GM18870 (cell line): ENCODE measurements around the gene CST7.

ENCODE experiments used
- ATAC-seq: cut with Tn5 transposase; IDR thresholded peaks from one replicate; pipeline ENCODE4 v1.9.1; 2021; ENCODE audit warnings: moderate library complexity; ENCODE audit not compliant: unreplicated experiment

CST7 gene

GRCh38 chr20:24962510-24962909 lies 13.4 kb downstream of the CST7 start:
- no peak for ATAC-seq

DNA sequence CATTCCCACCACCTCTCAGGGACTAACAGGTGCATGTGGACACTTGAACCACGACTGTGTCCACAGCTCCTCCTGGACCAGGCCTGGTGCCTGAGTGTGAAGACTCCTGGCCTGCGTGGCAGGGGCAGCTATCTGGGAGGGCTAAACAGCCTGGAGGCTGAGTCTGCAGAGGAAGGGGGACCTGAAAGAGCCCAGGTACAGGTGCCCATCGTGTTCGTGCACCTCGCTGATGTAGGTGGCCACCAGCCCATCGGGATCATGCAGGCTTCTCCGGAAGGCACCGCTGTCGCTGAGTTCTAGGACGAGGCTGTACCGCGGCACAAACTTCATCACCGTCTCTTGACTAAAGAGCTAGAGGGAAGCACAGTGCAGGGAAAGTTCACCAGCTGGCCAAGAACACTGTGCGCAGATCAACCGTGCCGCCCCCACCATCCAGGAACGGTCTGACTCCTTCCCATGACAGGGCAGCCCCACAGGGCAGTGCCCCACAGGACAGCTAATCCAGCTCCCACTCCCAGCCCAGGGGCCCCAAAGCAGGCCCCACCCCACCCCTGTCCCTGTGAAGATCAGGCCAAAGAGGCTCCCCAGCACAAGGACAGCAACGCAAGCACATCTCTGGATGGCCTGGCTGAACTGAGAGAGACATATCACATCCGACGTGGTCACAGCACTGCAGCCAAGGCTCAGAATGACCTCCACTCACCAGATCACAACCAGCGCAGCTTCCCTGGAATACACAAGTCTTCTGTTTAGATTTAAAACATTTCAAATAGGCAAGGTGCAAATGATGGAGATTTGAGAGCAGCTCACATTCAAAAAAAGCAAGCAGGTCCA lies 14.8 kb downstream of the CST7 start:
- ATAC-seq, result no peak

- no peak for ATAC-seq
Observed at GRCh38 chr20:24964506-24964840, 15.4 kb downstream of the CST7 start.

- ATAC-seq, result no peak
Observed at GRCh38 chr20:24965065-24965919, 16.2 kb downstream of the CST7 start.

DNA sequence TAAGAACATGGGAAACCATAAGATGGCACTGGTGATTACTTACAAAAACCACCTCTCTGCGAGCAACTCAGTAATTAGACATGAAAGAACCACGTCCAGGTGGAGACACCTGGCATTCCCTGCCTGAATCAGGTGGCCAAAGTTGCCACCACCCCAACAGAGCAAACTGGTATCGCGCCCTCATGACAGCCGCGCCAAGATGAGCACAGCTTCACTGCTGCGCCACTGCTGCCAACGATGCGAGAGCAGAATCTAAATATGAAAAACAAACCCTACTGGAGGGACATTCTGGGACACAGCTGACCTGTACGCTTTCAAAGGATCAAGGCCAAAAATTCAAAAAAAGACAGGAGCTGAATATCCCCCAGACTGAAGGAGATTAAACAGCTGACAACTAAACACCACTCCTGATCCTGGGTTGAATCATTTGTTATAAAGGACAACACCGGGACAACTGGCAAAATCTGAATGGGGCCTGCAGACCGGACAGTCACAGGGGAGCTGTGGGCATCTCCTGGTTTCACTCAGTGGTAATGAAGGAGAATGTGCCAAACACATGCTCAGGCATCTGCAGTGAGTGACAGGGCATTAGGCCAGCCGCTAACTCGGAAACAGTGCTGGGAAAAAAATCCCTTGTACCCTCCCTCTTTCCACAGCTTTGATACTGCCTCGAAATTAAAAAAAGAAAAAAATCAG lies 17.4 kb downstream of the CST7 start:
- no peak for ATAC-seq

DNA sequence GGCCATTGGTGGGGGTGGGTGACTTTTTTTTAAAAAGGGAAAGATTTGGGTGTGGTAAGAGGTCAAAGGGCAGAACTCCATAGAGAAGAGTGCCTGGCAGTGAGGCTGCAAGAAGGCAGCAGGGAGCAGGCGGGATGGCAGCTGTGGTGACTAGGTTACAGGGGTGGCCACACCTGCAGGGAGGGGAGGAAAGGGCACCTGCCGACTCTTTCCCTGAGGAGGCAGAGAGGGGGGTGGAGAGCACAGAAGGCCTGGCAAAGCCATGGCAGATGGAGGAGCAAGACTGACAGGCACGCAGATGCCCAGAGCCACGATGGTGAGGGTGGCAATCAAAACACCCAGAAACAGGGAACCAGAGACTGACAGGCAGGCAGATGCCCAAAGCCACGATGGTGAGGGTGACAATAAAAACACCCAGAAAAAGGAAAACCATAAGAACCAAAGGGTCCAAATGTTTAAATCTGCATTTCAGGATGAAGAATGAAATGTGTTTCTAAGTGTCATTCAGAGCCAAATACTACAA lies 19.3 kb downstream of the CST7 start:
- ATAC-seq, result no peak

DNA sequence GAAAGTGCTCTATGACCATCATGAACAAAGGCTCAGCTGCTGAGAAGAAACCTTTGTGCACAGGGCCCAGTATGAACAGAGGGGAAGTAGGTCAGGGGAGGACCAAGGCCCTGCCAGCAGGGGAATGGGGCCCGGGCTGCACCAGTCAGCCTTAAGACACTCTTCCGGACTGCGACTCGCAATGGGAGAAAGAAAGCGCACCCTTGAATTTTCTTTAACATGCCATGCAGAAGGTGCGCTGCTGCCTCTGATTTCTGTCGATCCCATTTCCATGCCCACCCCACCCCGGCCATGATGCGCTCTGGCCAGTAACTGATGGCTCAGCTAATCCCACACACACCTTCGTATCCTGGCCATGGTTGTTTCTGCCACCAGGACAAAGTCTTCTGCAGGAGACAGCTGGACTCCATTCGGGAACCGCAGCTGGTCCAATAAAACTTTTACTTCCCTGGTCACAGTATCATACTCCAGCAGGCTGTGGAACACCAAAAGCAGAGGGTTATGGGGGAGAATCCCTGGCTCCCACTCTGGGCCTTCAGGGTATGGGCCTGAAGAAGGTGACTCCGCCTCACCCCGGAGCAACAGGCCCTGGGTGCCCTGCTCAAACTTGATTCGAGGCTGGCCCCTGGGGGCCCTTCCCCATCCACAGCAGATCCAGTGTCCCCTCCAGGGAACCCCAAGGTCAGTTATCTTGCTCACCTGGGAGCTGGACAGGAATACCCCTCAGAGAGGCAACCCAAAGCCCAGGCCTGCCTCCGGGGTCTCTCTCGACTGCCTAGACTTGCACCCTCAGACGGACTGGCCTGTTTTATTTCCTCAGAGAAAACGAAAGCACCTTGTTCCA lies 20.3 kb downstream of the CST7 start:
- ATAC-seq, result no peak

- no peak for ATAC-seq
Observed at GRCh38 chr20:24970030-24970553, 21.0 kb downstream of the CST7 start.

GRCh38 chr20:24970754-24971153 lies 21.7 kb downstream of the CST7 start:
- no peak for ATAC-seq

- no peak for ATAC-seq
Observed at GRCh38 chr20:24971376-24972101, 22.5 kb downstream of the CST7 start.

- no peak for ATAC-seq
Observed at GRCh38 chr20:24972341-24972740, 23.3 kb downstream of the CST7 start.

DNA sequence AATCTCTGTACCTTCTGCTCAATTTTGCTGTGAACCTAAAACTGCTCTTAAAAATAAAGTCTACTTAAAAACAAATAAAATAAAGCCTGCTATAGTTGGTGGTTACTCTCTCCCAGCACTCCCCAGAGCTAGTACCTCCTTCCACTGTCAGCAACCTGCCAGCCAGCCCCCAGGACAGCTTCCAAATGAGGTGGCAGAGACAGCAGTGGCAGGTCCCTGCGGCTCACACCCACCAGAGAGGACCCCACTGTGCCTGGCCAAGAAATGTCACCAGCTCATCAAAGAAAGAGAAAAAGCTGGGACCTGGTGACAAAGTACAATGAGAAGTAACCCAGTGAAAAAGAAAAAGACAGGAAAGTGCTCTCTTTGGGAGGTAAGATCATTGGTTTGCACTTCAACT lies 28.3 kb downstream of the CST7 start:
- no peak for ATAC-seq

- ATAC-seq, result no peak
Observed at GRCh38 chr20:24977797-24978196, 28.7 kb downstream of the CST7 start.

GRCh38 chr20:24978513-24978912 lies 29.4 kb downstream of the CST7 start:
- no peak for ATAC-seq

- no peak for ATAC-seq
Observed at GRCh38 chr20:24979036-24979960, 30.2 kb downstream of the CST7 start.

- no peak for ATAC-seq
Observed at GRCh38 chr20:24980291-24981053, 31.4 kb downstream of the CST7 start.

DNA sequence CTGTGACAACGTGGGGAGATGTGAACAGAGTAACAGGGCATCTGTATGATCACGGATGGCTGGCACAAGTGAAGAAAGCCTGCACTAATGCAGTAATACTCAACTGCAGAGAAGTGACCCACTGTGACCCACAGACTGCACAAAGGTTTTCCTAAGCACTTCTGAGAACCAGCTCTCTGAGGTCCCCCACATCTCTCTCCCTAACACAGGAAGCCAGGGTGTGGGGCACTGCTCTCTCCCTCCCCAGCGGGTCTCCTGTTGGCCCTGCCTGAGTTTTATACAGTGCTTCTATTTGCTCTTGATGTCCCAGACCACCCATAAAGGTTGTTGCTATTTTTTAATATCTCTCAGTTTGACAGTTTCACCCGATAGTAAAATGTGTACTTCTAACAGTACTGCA lies 32.2 kb downstream of the CST7 start:
- ATAC-seq, result no peak

DNA sequence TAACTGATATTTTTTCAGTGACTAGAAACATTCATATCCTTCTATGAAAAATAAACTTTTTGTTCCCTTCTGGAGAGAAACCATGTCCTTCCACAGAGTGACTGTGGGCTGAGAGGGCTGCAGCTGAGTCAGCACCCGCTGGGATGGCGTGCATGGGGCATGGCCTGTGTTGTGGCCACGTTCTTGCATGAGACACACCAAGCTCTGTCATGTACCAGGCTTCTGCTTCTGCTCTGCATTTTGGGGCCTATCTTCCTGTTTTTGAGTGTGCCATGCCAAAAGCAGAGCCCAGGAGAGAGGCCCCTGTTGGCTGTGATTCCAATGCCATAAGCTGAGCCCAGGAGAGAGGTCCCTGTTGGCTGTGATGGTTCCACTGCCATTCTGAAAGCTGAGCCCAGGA lies 32.7 kb downstream of the CST7 start:
- ATAC-seq, result no peak
